HEK293 (cell line): ENCODE results near the gene KRT13.
A peak's percentile ranks its signal among the peaks of the same experiment; 100 is the strongest.

ENCODE experiments used
- CTCF ChIA-PET: fragments of 350-600 bp; formaldehyde crosslinking; extraction: SDS; loops from one replicate; lab custom pipeline; 2021; ENCODE audit warnings: antibody characterized with exemption; lab: Yijun Ruan, JAX
- POLR2A ChIA-PET: fragments of 300-600 bp; formaldehyde crosslinking; extraction: SDS; loops from one replicate; lab custom pipeline; 2020; ENCODE audit warnings: antibody characterized with exemption, inconsistent platforms; lab: Yijun Ruan, JAX
- H3K27ac ChIP-seq: fragments of 200-500 bp; sonication (Bioruptor generic); 2 replicates; pipeline ENCODE4 v1.5.1; 2014; ENCODE audit warnings: low read depth, low read length, control low read depth, inconsistent platforms; ENCODE audit errors: extremely low read depth
- H3K36me3 ChIP-seq, 2 experiments: fragments of 200-500 bp in 1 of 2; sonication (Bioruptor generic) in 1 of 2; 1 replicate in 1 of 2; 2 replicates in 1 of 2; pipeline ENCODE4 v1.5.1; 2014 to 2017; ENCODE audit warnings: inconsistent platforms in 2 of 2, low read length in 2 of 2; ENCODE audit not compliant: control insufficient read depth in 2 of 2, insufficient read depth in 1 of 2
- H3K4me1 ChIP-seq: fragments of 200-500 bp; sonication (Bioruptor generic); 2 replicates; pipeline ENCODE4 v1.5.1; 2014; ENCODE audit warnings: mild to moderate bottlenecking, low read length, inconsistent platforms; ENCODE audit not compliant: control insufficient read depth, insufficient read depth
- H3K4me3 ChIP-seq: 2 replicates; pipeline ENCODE4 v1.5.1; 2011; ENCODE audit warnings: low read depth, mild to moderate bottlenecking, control low read depth, low read length, moderate library complexity
- H3K9me3 ChIP-seq: fragments of 200-500 bp; sonication (Bioruptor generic); 2 replicates; pipeline ENCODE4 v1.5.1; 2014; ENCODE audit warnings: low read depth, low read length, inconsistent platforms; ENCODE audit not compliant: control insufficient read depth, insufficient read depth
- ATF2 ChIP-seq: fragments of 450-650 bp; formaldehyde crosslinking; IDR thresholded peaks from 2 replicates; pipeline ENCODE4 v1.5.1; 2016; ENCODE audit warnings: missing biosample characterization, missing genetic modification characterization, low read depth
- BCL6B ChIP-seq: fragments of 450-650 bp; formaldehyde crosslinking; IDR thresholded peaks from 2 replicates; pipeline ENCODE4 v1.5.1; 2017; ENCODE audit warnings: missing biosample characterization, missing genetic modification characterization
- PATZ1 ChIP-seq: fragments of 450-650 bp; formaldehyde crosslinking; IDR thresholded peaks from 2 replicates; pipeline ENCODE4 v1.5.1; 2016; ENCODE audit warnings: missing biosample characterization, missing genetic modification characterization
- REPIN1 ChIP-seq: fragments of 450-650 bp; formaldehyde crosslinking; IDR thresholded peaks from 2 replicates; pipeline ENCODE4 v1.5.1; 2017; ENCODE audit warnings: missing biosample characterization, missing genetic modification characterization, low read depth
- TCF7L2 ChIP-seq: IDR thresholded peaks from 2 replicates; pipeline ENCODE4 v1.6.1; 2011; ENCODE audit warnings: low read depth, mild to moderate bottlenecking, inconsistent platforms, low read length, moderate library complexity, borderline replicate concordance
- TRIM28 ChIP-seq: IDR thresholded peaks from 2 replicates; pipeline ENCODE4 v1.6.1; 2011; ENCODE audit warnings: low read length, control low read depth, borderline replicate concordance
- YY1 ChIP-seq: fragments of 450-650 bp; formaldehyde crosslinking; IDR thresholded peaks from 2 replicates; pipeline ENCODE4 v1.5.1; 2018; ENCODE audit warnings: missing biosample characterization, missing genetic modification characterization
- ZBTB17 ChIP-seq: fragments of 450-650 bp; formaldehyde crosslinking; IDR thresholded peaks from 2 replicates; pipeline ENCODE4 v1.5.1; 2016; ENCODE audit warnings: missing biosample characterization, missing genetic modification characterization
- ZBTB44 ChIP-seq: fragments of 450-650 bp; IDR thresholded peaks from 2 replicates; pipeline ENCODE4 v1.5.1; 2018; ENCODE audit warnings: missing biosample characterization, mild to moderate bottlenecking, missing genetic modification characterization
- ZBTB48 ChIP-seq: fragments of 450-650 bp; formaldehyde crosslinking; IDR thresholded peaks from 2 replicates; pipeline ENCODE4 v1.5.1; 2016; ENCODE audit warnings: missing biosample characterization, missing genetic modification characterization
- ZNF239 ChIP-seq: fragments of 450-650 bp; formaldehyde crosslinking; IDR thresholded peaks from 2 replicates; pipeline ENCODE4 v1.5.1; 2016; ENCODE audit warnings: missing biosample characterization, missing genetic modification characterization
- ZNF341 ChIP-seq: fragments of 450-650 bp; formaldehyde crosslinking; IDR thresholded peaks from 2 replicates; pipeline ENCODE4; 2016; ENCODE audit warnings: low read depth, missing biosample characterization, missing genetic modification characterization
- ZNF549 ChIP-seq: fragments of 450-650 bp; IDR thresholded peaks from 2 replicates; pipeline ENCODE4 v1.5.1; 2018; ENCODE audit warnings: missing biosample characterization, missing genetic modification characterization, mild to moderate bottlenecking, inconsistent platforms, moderate library complexity
- ZNF571 ChIP-seq: fragments of 450-650 bp; formaldehyde crosslinking; IDR thresholded peaks from 2 replicates; pipeline ENCODE4 v1.5.0; 2017; ENCODE audit warnings: missing biosample characterization, missing genetic modification characterization
- ZNF664 ChIP-seq: fragments of 450-650 bp; formaldehyde crosslinking; IDR thresholded peaks from 2 replicates; pipeline ENCODE4 v1.5.1; 2016; ENCODE audit warnings: missing biosample characterization, missing genetic modification characterization
- ZNF76 ChIP-seq: fragments of 450-650 bp; formaldehyde crosslinking; IDR thresholded peaks from 2 replicates; pipeline ENCODE4; 2016; ENCODE audit warnings: low read depth, missing biosample characterization, missing genetic modification characterization, borderline replicate concordance
- ZNF843 ChIP-seq: fragments of 450-650 bp; formaldehyde crosslinking; IDR thresholded peaks from 2 replicates; pipeline ENCODE4 v1.5.1; 2016; ENCODE audit warnings: missing biosample characterization, missing genetic modification characterization

KRT13 gene

GRCh38 chr17:41504246-41504977 lies 1.0 kb downstream of the KRT13 start (continued):
- TF ChIP-seq ZNF571: no peak
- TF ChIP-seq YY1 (tag by site-specific recombination): no peak
- 0 out of 2 replicates have a peak, but pooled peaks have one; percentile 23 for TF ChIP-seq PATZ1 (tag by site-specific recombination)

GRCh38 chr17:41503202-41503601 lies 2.2 kb downstream of the KRT13 start:
- Histone ChIP-seq H3K36me3 (no peaks in the 10 kb centered on the region), H3K4me3 (no peak overlapping the region), H3K27ac (no peak overlapping the region)
- CTCF ChIA-PET: interaction anchor here (0.6 to 7.3 kb wide), 3 partner anchors 18 to 595 kb away, joined by 3 to 47 read pairs (median 4); no protein-coding TSS in a partner anchor
- no peak for TF ChIP-seq ZNF664 (tag by site-specific recombination)
- TF ChIP-seq TCF7L2: no peak
- TF ChIP-seq, all 188 proteins: peak for 0
- Histone ChIP-seq H3K4me1 (peaks cover 12% of the 10 kb centered on the region), H3K9me3 (no peaks in the 10 kb centered on the region)
- POLR2A ChIA-PET: no interaction called here

GRCh38 chr17:41500131-41500911 lies 5.1 kb downstream of the KRT13 start:
- CTCF ChIA-PET: interaction anchor here (0.6 to 1.4 kb wide), 10 partner anchors 10 to 694 kb away, joined by 3 to 9 read pairs (median 4); no protein-coding TSS in a partner anchor
- POLR2A ChIA-PET: no interaction called here
- TF ChIP-seq ZNF341 (tag by site-specific recombination) (no peak), ZBTB48 (tag by site-specific recombination) (0 out of 2 replicates have a peak, but pooled peaks have one; percentile 47), ZBTB17 (tag by site-specific recombination) (0 out of 2 replicates have a peak, but pooled peaks have one; percentile 37)
- Histone ChIP-seq H3K9me3 (no peaks in the 10 kb centered on the region), H3K4me3 (no peak overlapping the region), H3K27ac (no peak overlapping the region), H3K4me1 (peaks cover 12% of the 10 kb centered on the region), H3K36me3 (no peaks in the 10 kb centered on the region)

GRCh38 chr17:41499714-41500113 lies 5.7 kb downstream of the KRT13 start:
- H3K4me3 ChIP-seq: no peak overlapping the region
- no peak for TF ChIP-seq ZBTB44 (tag by site-specific recombination)
- no peak for TF ChIP-seq ATF2 (tag by site-specific recombination)
- TF ChIP-seq ZNF76 (tag by site-specific recombination): no peak
- TF ChIP-seq TRIM28: no peak
- no peak for TF ChIP-seq ZNF549 (tag by site-specific recombination)
- no peak for TF ChIP-seq ZNF239 (tag by site-specific recombination)
- TF ChIP-seq REPIN1 (tag by site-specific recombination): no peak
- no peak for TF ChIP-seq ZNF843 (tag by site-specific recombination)
- TF ChIP-seq BCL6B (tag by site-specific recombination): no peak
- TF ChIP-seq, all 188 proteins: peak for 0
- ChIA-PET POLR2A (no interaction called here), CTCF (interaction anchor here (0.6 to 1.4 kb wide), 6 partner anchors 13 to 693 kb away, joined by 3 to 7 read pairs (median 4); no protein-coding TSS in a partner anchor)
- Histone ChIP-seq H3K36me3 (no peaks in the 10 kb centered on the region), H3K27ac (no peak overlapping the region), H3K9me3 (no peaks in the 10 kb centered on the region), H3K4me1 (peaks cover 7% of the 10 kb centered on the region; the same call in 1 of the 2 replicates)
